Dendritic cell treated with granulocyte-macrophage colony-stimulating factor and Interleukin-4, amounts not matched to agents 40 ng/mL and 50 ng/mL, for 4 days (primary cell): ENCODE data around the gene ESRP2.

ENCODE experiments used
- H3K27ac Mint-ChIP-seq: one replicate; pipeline ENCODE4 v1.8.0; 2022; ENCODE audit warnings: mild to moderate bottlenecking, mixed read lengths
- H3K27me3 Mint-ChIP-seq: one replicate; pipeline ENCODE4 v1.8.0; 2022; ENCODE audit warnings: mild to moderate bottlenecking, mixed read lengths
- H3K36me3 Mint-ChIP-seq: one replicate; pipeline ENCODE4 v1.8.0; 2022; ENCODE audit warnings: low read depth, mixed read lengths
- H3K4me1 Mint-ChIP-seq: one replicate; pipeline ENCODE4 v1.8.0; 2022; ENCODE audit warnings: low read depth, mixed read lengths
- H3K4me3 Mint-ChIP-seq: one replicate; pipeline ENCODE4 v1.8.0; 2022; ENCODE audit warnings: mild to moderate bottlenecking, moderate library complexity, mixed read lengths
- H3K9me3 Mint-ChIP-seq: one replicate; pipeline ENCODE4 v1.8.0; 2022; ENCODE audit warnings: mixed read lengths
- intact Hi-C: fragments of 100-400 bp; cut with micrococcal nuclease; formaldehyde crosslinking; loops from one replicate; pipeline ENCODE4 v1.15.0; 2022

Gene ESRP2

GRCh38 chr16:68230176-68230571 lies 5.8 kb downstream of the ESRP2 start:
- Mint-ChIP-seq H3K27me3 (peaks cover 10% of the 10 kb centered on the region), H3K36me3 (peaks cover 70% of the 10 kb centered on the region), H3K27ac (no peak overlapping the region), H3K4me1 (peaks cover 29% of the 10 kb centered on the region), H3K4me3 (no peak overlapping the region), H3K9me3 (no peaks in the 10 kb centered on the region)
- intact Hi-C loops: no loop called here

DNA sequence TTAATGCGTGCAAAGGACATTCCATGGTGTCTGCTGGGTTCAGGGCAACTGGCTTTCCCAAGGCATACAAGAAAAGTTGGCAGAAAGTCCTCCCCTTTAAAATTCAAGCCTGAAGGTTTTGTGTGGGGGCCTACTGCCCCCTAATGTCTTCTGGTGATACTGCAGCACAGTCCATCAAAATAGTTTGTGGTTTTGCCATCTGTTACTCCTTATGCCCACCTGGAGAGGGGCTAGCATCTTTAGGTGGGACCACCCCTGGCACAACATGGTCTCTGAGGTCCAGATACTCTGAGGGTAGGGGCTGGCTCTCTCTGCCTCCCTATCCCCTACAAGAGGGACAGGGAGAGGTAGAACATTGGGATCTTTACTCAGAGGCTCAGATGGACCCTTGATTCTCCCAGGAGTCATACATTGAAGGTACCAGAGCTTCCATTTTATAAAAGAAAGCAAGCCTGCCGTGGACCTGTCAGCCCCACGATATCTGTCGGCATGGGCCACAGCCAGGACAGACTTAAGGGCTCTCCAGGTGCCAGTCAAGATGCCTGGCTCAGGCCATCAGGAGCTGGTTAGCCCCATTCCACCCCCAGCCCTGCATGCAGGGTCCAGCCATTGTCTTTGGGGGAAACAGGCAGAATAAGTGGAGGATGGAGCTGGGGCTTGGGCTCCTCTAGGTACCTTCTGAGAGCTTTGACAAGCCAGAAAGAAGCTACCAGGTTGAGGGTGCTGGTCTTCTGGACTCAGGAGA lies 6.3 kb downstream of the ESRP2 start:
- H3K4me3 Mint-ChIP-seq: no peak overlapping the region
- H3K36me3 Mint-ChIP-seq: peaks cover 74% of the 10 kb centered on the region
- peaks cover 4% of the 10 kb centered on the region for H3K27me3 Mint-ChIP-seq
- peaks cover 27% of the 10 kb centered on the region for H3K4me1 Mint-ChIP-seq
- no peaks in the 10 kb centered on the region for H3K9me3 Mint-ChIP-seq
- intact Hi-C loops: loop anchor here (10.0 kb wide), 1 partner anchor 165 kb away; no protein-coding TSS in a partner anchor
- H3K27ac Mint-ChIP-seq: no peak overlapping the region

DNA sequence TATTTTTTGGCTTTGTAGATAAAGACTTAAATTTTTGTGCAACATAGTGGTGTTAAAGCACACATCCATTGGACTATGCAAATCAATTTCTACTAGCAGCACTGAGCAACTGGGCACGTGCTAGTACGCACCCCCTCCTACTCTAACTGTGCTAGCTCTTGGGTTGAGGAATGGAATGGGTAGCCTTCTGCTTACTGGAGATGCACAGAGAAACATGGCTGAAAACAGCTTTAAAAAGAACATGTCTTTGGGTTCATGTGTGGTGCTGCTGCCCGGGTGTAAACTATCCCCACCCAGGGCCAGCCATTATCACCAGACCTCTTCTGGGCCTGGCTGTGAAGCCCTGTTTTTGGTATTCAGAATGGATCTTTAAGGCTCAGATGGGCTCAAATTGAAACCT lies 7.3 kb downstream of the ESRP2 start:
- Mint-ChIP-seq H3K4me1 (peaks cover 19% of the 10 kb centered on the region), H3K27ac (no peak overlapping the region), H3K4me3 (no peak overlapping the region), H3K36me3 (peaks cover 74% of the 10 kb centered on the region), H3K9me3 (no peaks in the 10 kb centered on the region), H3K27me3 (no peaks in the 10 kb centered on the region)
- intact Hi-C loops: loop anchor here (10.0 kb wide), 1 partner anchor 164 kb away; no protein-coding TSS in a partner anchor

GRCh38 chr16:68227850-68228553 lies 7.9 kb downstream of the ESRP2 start:
- H3K4me3 Mint-ChIP-seq: no peak overlapping the region
- no peak overlapping the region for H3K27ac Mint-ChIP-seq
- H3K36me3 Mint-ChIP-seq: peaks cover 74% of the 10 kb centered on the region
- no peaks in the 10 kb centered on the region for H3K27me3 Mint-ChIP-seq
- intact Hi-C loops: loop anchor here (10.0 kb wide), 1 partner anchor 163 kb away; no protein-coding TSS in a partner anchor
- no peaks in the 10 kb centered on the region for H3K9me3 Mint-ChIP-seq
- peaks cover 14% of the 10 kb centered on the region for H3K4me1 Mint-ChIP-seq

DNA sequence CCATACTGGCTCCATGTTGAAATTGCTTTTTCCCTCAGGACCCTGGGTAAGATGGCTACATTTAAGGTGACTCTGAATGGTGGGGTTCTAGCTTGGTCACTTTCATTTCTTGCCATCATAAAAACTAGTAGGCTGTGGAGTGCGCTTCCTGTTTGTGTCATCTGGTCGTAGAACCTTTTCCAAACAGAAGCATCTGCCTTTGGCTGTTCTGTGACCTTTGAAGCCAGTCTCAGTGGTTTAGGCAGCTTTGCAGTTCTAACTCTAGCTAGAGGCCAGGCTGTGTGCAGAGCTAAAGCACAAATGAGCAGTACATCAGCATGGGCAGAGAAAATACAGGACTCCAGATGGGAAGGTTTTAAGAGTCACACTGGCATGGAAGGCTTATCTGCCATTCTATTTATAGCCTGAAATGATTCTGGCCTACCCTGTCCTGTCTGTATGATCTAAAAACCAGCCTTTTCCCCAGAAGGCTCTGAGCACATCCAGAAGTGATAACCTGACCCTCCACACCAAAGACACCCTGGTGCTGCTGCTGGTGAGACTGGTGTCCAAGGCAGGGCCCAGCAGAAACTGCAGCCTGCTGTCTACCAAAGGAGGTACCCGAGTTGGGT lies 8.6 kb downstream of the ESRP2 start:
- H3K4me3 Mint-ChIP-seq: no peak overlapping the region
- H3K27me3 Mint-ChIP-seq: no peaks in the 10 kb centered on the region
- intact Hi-C loops: loop anchor here (10.0 kb wide), 1 partner anchor 162 kb away; no protein-coding TSS in a partner anchor
- H3K36me3 Mint-ChIP-seq: peaks cover 69% of the 10 kb centered on the region
- H3K4me1 Mint-ChIP-seq: peaks cover 14% of the 10 kb centered on the region
- H3K9me3 Mint-ChIP-seq: no peaks in the 10 kb centered on the region
- no peak overlapping the region for H3K27ac Mint-ChIP-seq

- H3K36me3 Mint-ChIP-seq: peaks cover 67% of the 10 kb centered on the region
These were observed 9.8 kb downstream of the ESRP2 start for GRCh38 chr16:68226116-68226515.

DNA sequence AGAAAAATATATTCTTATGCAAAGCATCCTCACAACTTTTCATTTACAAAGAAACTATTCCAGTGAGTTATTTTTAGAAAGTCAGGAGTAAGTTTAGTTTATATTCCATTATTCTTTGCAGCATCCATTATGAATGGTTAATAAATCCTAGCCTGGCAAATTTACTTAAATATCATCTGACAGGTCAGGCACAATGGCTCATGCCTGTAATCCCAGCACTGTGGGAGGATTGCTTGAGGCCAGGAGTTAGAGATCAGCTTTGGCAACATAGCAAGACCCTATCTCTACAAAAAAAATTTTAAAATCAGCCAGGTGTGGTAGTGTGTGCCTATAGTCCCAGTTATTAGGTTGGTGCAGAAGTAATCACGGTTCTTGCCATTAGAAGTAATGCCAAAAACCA lies 12.9 kb downstream of the ESRP2 start:
- peaks cover 11% of the 10 kb centered on the region for H3K4me1 Mint-ChIP-seq
- no peak overlapping the region for H3K4me3 Mint-ChIP-seq
- no peak overlapping the region for H3K27ac Mint-ChIP-seq
- H3K9me3 Mint-ChIP-seq: no peaks in the 10 kb centered on the region
- intact Hi-C loops: loop anchor here (10.0 kb wide), 1 partner anchor 158 kb away; no protein-coding TSS in a partner anchor
- H3K27me3 Mint-ChIP-seq: no peaks in the 10 kb centered on the region
- H3K36me3 Mint-ChIP-seq: peaks cover 62% of the 10 kb centered on the region

More at GRCh38 chr16:68226116-68226515, 9.8 kb downstream of the ESRP2 start:
- no peaks in the 10 kb centered on the region for H3K9me3 Mint-ChIP-seq
- no peak overlapping the region for H3K27ac Mint-ChIP-seq
- H3K4me1 Mint-ChIP-seq: peaks cover 14% of the 10 kb centered on the region
- H3K4me3 Mint-ChIP-seq: no peak overlapping the region
- intact Hi-C loops: loop anchor here (10.0 kb wide), 1 partner anchor 161 kb away; no protein-coding TSS in a partner anchor
- no peaks in the 10 kb centered on the region for H3K27me3 Mint-ChIP-seq

DNA sequence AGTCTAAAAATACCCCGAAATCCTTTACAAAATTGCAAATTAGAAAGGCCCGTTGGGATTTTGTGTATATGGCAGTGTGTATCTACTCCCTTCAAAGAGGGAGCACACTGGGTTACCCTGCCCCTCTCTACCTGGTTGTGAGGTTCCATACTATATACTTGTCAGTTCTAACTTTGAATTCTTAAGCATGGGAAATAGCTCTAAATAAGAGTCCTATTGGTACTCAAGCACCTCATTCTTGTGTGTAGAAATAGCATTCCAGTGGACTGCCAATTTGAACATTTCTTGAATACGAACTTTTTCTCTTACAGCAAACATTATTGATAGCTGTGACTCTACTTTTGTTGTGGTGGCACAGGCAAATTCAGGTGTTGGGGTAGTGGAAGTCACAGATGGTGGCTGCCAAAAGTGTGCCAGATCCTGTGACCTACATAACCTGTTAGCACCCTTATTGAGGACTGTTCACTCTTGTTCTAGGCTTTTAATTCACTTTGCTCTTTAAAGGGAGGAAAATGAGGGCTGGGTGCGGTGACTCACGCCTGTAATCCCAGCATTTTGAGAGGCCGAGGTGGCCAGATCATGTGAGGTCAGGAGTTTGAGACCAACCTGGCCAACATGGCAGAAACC lies 16.1 kb downstream of the ESRP2 start:
- Mint-ChIP-seq H3K27ac (no peak overlapping the region), H3K4me3 (no peak overlapping the region), H3K36me3 (peaks cover 52% of the 10 kb centered on the region), H3K4me1 (peaks cover 21% of the 10 kb centered on the region), H3K9me3 (no peaks in the 10 kb centered on the region), H3K27me3 (no peaks in the 10 kb centered on the region)
- intact Hi-C loops: loop anchor here (10.0 kb wide), 1 partner anchor 155 kb away; no protein-coding TSS in a partner anchor

DNA sequence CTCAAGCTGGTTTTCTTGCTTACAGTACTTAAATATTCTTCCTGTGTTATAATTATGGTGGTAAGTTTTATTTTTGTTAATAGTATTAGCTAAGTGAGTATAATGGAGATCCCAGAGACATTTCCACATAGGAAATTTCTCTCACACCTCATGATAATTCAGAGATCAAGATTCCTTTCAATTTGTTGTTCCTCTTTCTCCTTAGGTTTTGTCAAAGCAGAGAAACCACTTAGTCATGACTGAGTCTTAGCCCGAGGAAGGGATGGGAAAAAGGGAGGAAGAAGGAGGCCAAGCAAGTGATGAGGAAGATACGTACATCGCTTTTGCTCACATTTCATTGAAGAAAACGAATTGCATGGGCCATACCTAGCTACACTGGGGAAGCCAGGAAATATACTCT lies 18.4 kb downstream of the ESRP2 start:
- H3K4me3 Mint-ChIP-seq: no peak overlapping the region
- intact Hi-C loops: no loop called here
- peaks cover 56% of the 10 kb centered on the region for H3K36me3 Mint-ChIP-seq
- peak overlapping the region; percentile 41 for H3K27ac Mint-ChIP-seq
- H3K9me3 Mint-ChIP-seq: no peaks in the 10 kb centered on the region
- no peaks in the 10 kb centered on the region for H3K27me3 Mint-ChIP-seq
- H3K4me1 Mint-ChIP-seq: peaks cover 21% of the 10 kb centered on the region

- Mint-ChIP-seq H3K36me3 (peaks cover 57% of the 10 kb centered on the region), H3K27me3 (no peaks in the 10 kb centered on the region), H3K4me3 (no peak overlapping the region), H3K9me3 (no peaks in the 10 kb centered on the region), H3K27ac (no peak overlapping the region), H3K4me1 (peaks cover 21% of the 10 kb centered on the region)
- intact Hi-C loops: no loop called here
These were observed 19.7 kb downstream of the ESRP2 start for GRCh38 chr16:68216240-68216639.

- Mint-ChIP-seq H3K4me1 (peaks cover 21% of the 10 kb centered on the region), H3K9me3 (no peaks in the 10 kb centered on the region), H3K27me3 (no peaks in the 10 kb centered on the region), H3K27ac (no peak overlapping the region), H3K36me3 (peaks cover 56% of the 10 kb centered on the region), H3K4me3 (no peak overlapping the region)
- intact Hi-C loops: no loop called here
These were observed 20.6 kb downstream of the ESRP2 start for GRCh38 chr16:68215302-68215701.

DNA sequence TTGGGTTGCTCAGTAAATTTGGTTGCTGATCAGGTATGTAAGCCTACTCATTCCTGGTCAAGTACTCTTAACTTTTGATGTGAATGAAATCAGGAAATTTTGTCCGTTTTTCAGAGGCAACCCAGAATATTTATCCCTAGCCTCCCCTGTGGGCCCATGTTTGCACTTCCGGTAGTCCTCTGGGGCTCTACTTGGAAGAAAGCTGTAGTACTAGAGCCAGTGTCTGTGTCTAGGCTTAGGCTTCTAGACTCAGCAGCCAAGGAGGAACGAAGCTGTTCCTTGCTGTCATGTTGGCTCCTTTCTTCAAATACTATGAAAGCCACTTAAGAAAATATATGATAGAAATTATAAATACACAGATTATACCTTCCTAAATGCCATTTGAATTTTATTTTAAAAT lies 21.2 kb downstream of the ESRP2 start:
- intact Hi-C loops: no loop called here
- no peak overlapping the region for H3K4me3 Mint-ChIP-seq
- no peaks in the 10 kb centered on the region for H3K27me3 Mint-ChIP-seq
- no peaks in the 10 kb centered on the region for H3K9me3 Mint-ChIP-seq
- peaks cover 55% of the 10 kb centered on the region for H3K36me3 Mint-ChIP-seq
- no peak overlapping the region for H3K27ac Mint-ChIP-seq
- peaks cover 21% of the 10 kb centered on the region for H3K4me1 Mint-ChIP-seq

DNA sequence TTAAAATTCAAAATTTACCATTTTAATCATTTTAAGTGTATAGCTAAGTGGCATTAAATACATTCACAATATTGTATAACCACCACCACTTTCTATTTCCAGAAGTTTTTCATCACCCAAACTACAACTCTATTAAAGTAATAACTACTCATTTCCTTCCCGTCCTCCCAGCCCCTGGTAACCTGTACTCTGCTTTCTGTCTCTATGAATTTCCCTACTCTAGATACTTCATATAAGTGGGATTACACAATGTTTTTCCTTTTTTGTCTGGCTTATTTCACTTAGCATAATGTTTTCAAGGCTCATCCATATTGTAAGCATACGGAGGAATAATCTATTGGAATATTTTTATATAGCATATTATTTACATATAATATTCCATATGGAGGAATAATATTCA lies 29.7 kb downstream of the ESRP2 start:
- H3K27ac Mint-ChIP-seq: no peak overlapping the region
- no peaks in the 10 kb centered on the region for H3K4me1 Mint-ChIP-seq
- no peak overlapping the region for H3K4me3 Mint-ChIP-seq
- intact Hi-C loops: no loop called here
- no peaks in the 10 kb centered on the region for H3K27me3 Mint-ChIP-seq
- H3K36me3 Mint-ChIP-seq: peaks cover 54% of the 10 kb centered on the region
- no peaks in the 10 kb centered on the region for H3K9me3 Mint-ChIP-seq
